Measurements from ENCODE around the gene TH.

DNA sequence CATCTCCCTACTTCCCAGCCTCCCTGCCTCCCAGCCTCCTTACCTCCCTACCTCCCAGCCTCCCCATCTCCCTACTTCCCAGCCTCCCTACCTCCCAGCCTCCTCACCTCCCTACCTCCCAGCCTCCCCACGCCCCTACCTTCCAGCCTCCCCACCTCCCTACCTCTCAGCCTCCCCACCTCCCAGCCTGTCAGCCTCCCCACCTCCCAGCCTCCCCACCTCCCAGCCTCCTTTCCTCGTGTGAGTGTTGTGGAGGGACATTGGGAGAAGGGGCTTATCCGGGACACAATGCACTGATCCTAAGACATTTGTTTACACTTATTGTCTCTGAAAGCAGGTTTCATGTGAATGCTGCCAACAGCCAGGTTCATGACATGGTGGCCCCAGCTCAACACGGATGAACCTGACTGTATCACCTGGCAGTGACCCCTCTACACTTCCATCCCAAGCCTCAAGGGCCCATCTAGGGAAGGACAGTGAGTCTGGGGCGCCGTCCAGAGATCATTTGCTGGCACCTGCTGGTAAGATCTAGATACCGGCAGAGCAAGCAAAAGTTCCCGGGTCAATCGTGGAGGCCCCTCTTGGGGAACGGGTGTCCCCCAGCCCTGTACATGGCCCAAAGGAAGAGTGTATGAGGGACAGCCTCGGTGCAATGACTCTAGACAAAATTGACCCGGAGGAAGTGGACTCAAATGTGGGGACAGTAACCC is 34.5 kb upstream of the TH start:
- TF ChIP-seq TARDBP (IDR thresholded peaks at IDR 0.05) (no peak), LEF1 (IDR thresholded peaks at IDR 0.05; ENCODE audit: borderline replicate concordance) (no peak), ELF4 (IDR thresholded peaks at IDR 0.05) (no peak), SUZ12 (IDR thresholded peaks at IDR 0.05) (no peak), FOXA1 (IDR thresholded peaks at IDR 0.05) (no peak)

All from HEK293T (cell line).